Mesendoderm (in vitro differentiated cells): Measurements from ENCODE around the gene CAT.

Source experiments
- DNase-seq: peaks from one replicate; pipeline ENCODE4 v3.0.0; 2013
- H2AK5ac ChIP-seq: 2 replicates; pipeline ENCODE4 v1.6.1; 2013; ENCODE audit warnings: low read length, inconsistent platforms
- H2BK120ac ChIP-seq: 2 replicates; pipeline ENCODE4 v1.6.1; 2013; ENCODE audit warnings: low read depth, mild to moderate bottlenecking, low read length, moderate library complexity, mixed read lengths
- H2BK15ac ChIP-seq: replicated peaks from 2 replicates; pipeline ENCODE4 v1.6.1; 2013; ENCODE audit warnings: low read depth, mild to moderate bottlenecking, moderate library complexity
- H2BK5ac ChIP-seq: 2 replicates; pipeline ENCODE4 v1.6.1; 2013; ENCODE audit warnings: low read length, inconsistent platforms
- H3K18ac ChIP-seq: 2 replicates; pipeline ENCODE4 v1.6.1; 2013; ENCODE audit warnings: mild to moderate bottlenecking, low read length, mixed read lengths
- H3K23ac ChIP-seq: one replicate; pipeline ENCODE4 v1.6.1; 2013; ENCODE audit warnings: low read length
- H3K27ac ChIP-seq: 2 replicates; pipeline ENCODE4 v1.5.1; 2013; ENCODE audit warnings: low read depth, mild to moderate bottlenecking, inconsistent platforms, low read length, moderate library complexity
- H3K27me3 ChIP-seq: 2 replicates; pipeline ENCODE4 v1.6.1; 2013; ENCODE audit warnings: low read length, control low read depth, mild to moderate bottlenecking, inconsistent platforms; ENCODE audit not compliant: insufficient read depth, poor library complexity
- H3K36me3 ChIP-seq: 2 replicates; pipeline ENCODE4 v1.6.1; 2013; ENCODE audit warnings: low read length, inconsistent platforms; ENCODE audit not compliant: control insufficient read depth, insufficient read depth
- H3K4ac ChIP-seq: one replicate; pipeline ENCODE4 v1.6.1; 2013; ENCODE audit warnings: low read depth, mild to moderate bottlenecking, low read length, moderate library complexity
- H3K4me1 ChIP-seq: 2 replicates; pipeline ENCODE4 v1.6.1; 2013; ENCODE audit warnings: low read depth, low read length, inconsistent platforms; ENCODE audit not compliant: control insufficient read depth
- H3K4me2 ChIP-seq: 2 replicates; pipeline ENCODE4 v1.6.1; 2013; ENCODE audit warnings: low read length
- H3K4me3 ChIP-seq: 2 replicates; pipeline ENCODE4 v1.5.1; 2013; ENCODE audit warnings: mild to moderate bottlenecking, low read length
- H3K56ac ChIP-seq: one replicate; pipeline ENCODE4 v1.6.1; 2013; ENCODE audit warnings: low read length
- H3K79me1 ChIP-seq: 2 replicates; pipeline ENCODE4 v1.6.1; 2013; ENCODE audit warnings: low read length, inconsistent platforms
- H3K79me2 ChIP-seq: 2 replicates; pipeline ENCODE4 v1.6.1; 2013; ENCODE audit warnings: mild to moderate bottlenecking, low read length; ENCODE audit not compliant: control insufficient read depth, insufficient read depth
- H3K9ac ChIP-seq: 2 replicates; pipeline ENCODE4 v1.6.1; 2013; ENCODE audit warnings: low read length, inconsistent platforms
- H4K5ac ChIP-seq: one replicate; pipeline ENCODE4 v1.6.1; 2013; ENCODE audit warnings: low read length
- H4K8ac ChIP-seq: one replicate; pipeline ENCODE4 v1.6.1; 2013; ENCODE audit warnings: low read depth, mild to moderate bottlenecking, control low read depth, low read length, moderate library complexity
- WGBS: extraction: QIAGEN DNeasy Blood & Tissue Kit; methylation state at CpG from one replicate; pipeline ENCODE4 v1.1.7; 2013; ENCODE audit warnings: low lambda C conversion rate, missing lambda C conversion rate; ENCODE audit not compliant: insufficient coverage; ENCODE audit errors: extremely low coverage; 5-methylcytosine and 5-hydroxymethylcytosine counted together

CAT gene

GRCh38 chr11:34508524-34508923, 69.8 kb downstream of the CAT start:
- H2BK120ac ChIP-seq, result no peak overlapping the region
- no peak overlapping the region for H2BK15ac ChIP-seq
- no peaks in the 10 kb centered on the region for H3K36me3 ChIP-seq
- no peaks in the 10 kb centered on the region for H3K79me1 ChIP-seq
- no peak overlapping the region for H3K18ac ChIP-seq
- no peak overlapping the region for H3K23ac ChIP-seq
- H4K8ac ChIP-seq, result no peak overlapping the region
- H3K4me3 ChIP-seq, result no peak overlapping the region
- no peak overlapping the region for H3K9ac ChIP-seq
- WGBS, result no CpG with 5 or more reads among the region's 2 CpGs
- H3K4me1 ChIP-seq, result no peaks in the 10 kb centered on the region
- H3K56ac ChIP-seq, result no peak overlapping the region
- no peak overlapping the region for H2AK5ac ChIP-seq
- H3K27ac ChIP-seq, result no peak overlapping the region
- H3K4ac ChIP-seq, result no peak overlapping the region
- no peaks in the 10 kb centered on the region for H3K79me2 ChIP-seq
- no peak overlapping the region for H4K5ac ChIP-seq
- no peak for DNase-seq
- no peak overlapping the region for H2BK5ac ChIP-seq
- no peak overlapping the region for H3K4me2 ChIP-seq
- H3K27me3 ChIP-seq, result no peaks in the 10 kb centered on the region

- no peak overlapping the region for H3K4ac ChIP-seq
- H3K27me3 ChIP-seq, result no peaks in the 10 kb centered on the region
- H3K56ac ChIP-seq, result no peak overlapping the region
- no peak overlapping the region for H3K23ac ChIP-seq
- DNase-seq, result no peak
- no peaks in the 10 kb centered on the region for H3K79me2 ChIP-seq
- H3K79me1 ChIP-seq, result no peaks in the 10 kb centered on the region
- no peak overlapping the region for H2BK5ac ChIP-seq
- H2AK5ac ChIP-seq, result no peak overlapping the region
- H2BK120ac ChIP-seq, result no peak overlapping the region
- no peak overlapping the region for H3K9ac ChIP-seq
- no CpG with 5 or more reads among the region's 5 CpGs for WGBS
- no peak overlapping the region for H2BK15ac ChIP-seq
- H3K4me2 ChIP-seq, result no peak overlapping the region
- H4K5ac ChIP-seq, result no peak overlapping the region
- H3K27ac ChIP-seq, result no peak overlapping the region
- H3K18ac ChIP-seq, result no peak overlapping the region
- no peak overlapping the region for H4K8ac ChIP-seq
- H3K4me3 ChIP-seq, result no peak overlapping the region
- H3K4me1 ChIP-seq, result no peaks in the 10 kb centered on the region
- no peaks in the 10 kb centered on the region for H3K36me3 ChIP-seq
Measured at GRCh38 chr11:34509336-34509876, 70.7 kb downstream of the CAT start.

- no peaks in the 10 kb centered on the region for H3K79me1 ChIP-seq
- H3K79me2 ChIP-seq, result no peaks in the 10 kb centered on the region
Measured at GRCh38 chr11:34510218-34510617, 71.5 kb downstream of the CAT start.

GRCh38 chr11:34510673-34511072, 71.9 kb downstream of the CAT start:
- H2BK15ac ChIP-seq, result no peak overlapping the region
- H3K23ac ChIP-seq, result no peak overlapping the region
- DNase-seq, result no peak
- H3K79me2 ChIP-seq, result no peaks in the 10 kb centered on the region
- no peak overlapping the region for H3K4me2 ChIP-seq
- no peak overlapping the region for H3K18ac ChIP-seq
- no peaks in the 10 kb centered on the region for H3K79me1 ChIP-seq
- no peak overlapping the region for H2AK5ac ChIP-seq
- no peak overlapping the region for H4K8ac ChIP-seq
- no CpG with 5 or more reads among the region's 2 CpGs for WGBS
- no peak overlapping the region for H2BK120ac ChIP-seq
- H2BK5ac ChIP-seq, result no peak overlapping the region
- no peaks in the 10 kb centered on the region for H3K36me3 ChIP-seq
- H3K9ac ChIP-seq, result no peak overlapping the region
- H3K27ac ChIP-seq, result no peak overlapping the region
- H3K4me3 ChIP-seq, result no peak overlapping the region
- no peak overlapping the region for H3K4ac ChIP-seq
- no peaks in the 10 kb centered on the region for H3K4me1 ChIP-seq
- H3K27me3 ChIP-seq, result no peaks in the 10 kb centered on the region
- no peak overlapping the region for H4K5ac ChIP-seq
- H3K56ac ChIP-seq, result no peak overlapping the region

More at GRCh38 chr11:34510218-34510617, 71.5 kb downstream of the CAT start:
- no peak overlapping the region for H2BK15ac ChIP-seq
- H2AK5ac ChIP-seq, result no peak overlapping the region
- H3K27ac ChIP-seq, result no peak overlapping the region
- DNase-seq, result no peak
- no peak overlapping the region for H3K4me3 ChIP-seq
- no peak overlapping the region for H3K23ac ChIP-seq
- no peak overlapping the region for H4K5ac ChIP-seq
- H3K56ac ChIP-seq, result no peak overlapping the region
- H3K4ac ChIP-seq, result no peak overlapping the region
- no peak overlapping the region for H3K4me2 ChIP-seq
- no peak overlapping the region for H4K8ac ChIP-seq
- no peaks in the 10 kb centered on the region for H3K27me3 ChIP-seq
- H3K4me1 ChIP-seq, result no peaks in the 10 kb centered on the region
- no peak overlapping the region for H3K18ac ChIP-seq
- no peak overlapping the region for H2BK5ac ChIP-seq
- H2BK120ac ChIP-seq, result no peak overlapping the region
- H3K9ac ChIP-seq, result no peak overlapping the region
- H3K36me3 ChIP-seq, result no peaks in the 10 kb centered on the region

- H3K4me2 ChIP-seq, result no peak overlapping the region
- no peaks in the 10 kb centered on the region for H3K79me1 ChIP-seq
- H3K23ac ChIP-seq, result no peak overlapping the region
- no peak overlapping the region for H2AK5ac ChIP-seq
- no CpG with 5 or more reads among the region's 24 CpGs for WGBS
- H3K4me3 ChIP-seq, result no peak overlapping the region
- no peak overlapping the region for H3K56ac ChIP-seq
- DNase-seq, result peak; percentile 83
- no peaks in the 10 kb centered on the region for H3K4me1 ChIP-seq
- H4K5ac ChIP-seq, result no peak overlapping the region
- no peaks in the 10 kb centered on the region for H3K36me3 ChIP-seq
- no peak overlapping the region for H2BK120ac ChIP-seq
- no peak overlapping the region for H4K8ac ChIP-seq
- H2BK5ac ChIP-seq, result no peak overlapping the region
- H3K79me2 ChIP-seq, result no peaks in the 10 kb centered on the region
- no peak overlapping the region for H3K18ac ChIP-seq
- no peak overlapping the region for H3K9ac ChIP-seq
- H3K4ac ChIP-seq, result no peak overlapping the region
- H3K27ac ChIP-seq, result no peak overlapping the region
- no peak overlapping the region for H2BK15ac ChIP-seq
- no peaks in the 10 kb centered on the region for H3K27me3 ChIP-seq
Measured at GRCh38 chr11:34512840-34513681, 74.3 kb downstream of the CAT start.
